Right ventricle myocardium inferior (tissue), 1 donor: ENCODE measurements around the gene VTN. TPM values are rescaled to one million over a fixed set of nuclear protein-coding genes. Genes with fewer than 3 reads are reported as not detected.
"Not testable (repeated sequence)": the region's sequence is repeated elsewhere in the genome, so short reads cannot be mapped to it uniquely, and the experiment has no call there.

Source experiments
- ATAC-seq: fragments of 200-7000 bp; cut with Tn5 transposase; one replicate; pipeline ENCODE4 v1.9.1; 2020; ENCODE audit warnings: mild to moderate bottlenecking, moderate library complexity
- DNase-seq: peaks from one replicate; pipeline ENCODE4 v3.0.0; 2021; ENCODE audit errors: missing footprints
- intact Hi-C: fragments of 100-400 bp; cut with DNase I; formaldehyde crosslinking; loops from one replicate; pipeline ENCODE4 v1.11.0; 2022
- total RNA-seq: library from RNA; stranded (reverse); fragmentation: NEBNext Ultra II Directional; extraction: Animal tissue kit (Norgen Biotek cat#: 25700); gene quantifications from one replicate; pipeline ENCODE4 v1.2.1, GENCODE V29; 2021
- donor health status: DM: no; HTN: yes; CAD: no; lungs with severe emphysema.

The VTN gene
- total RNA-seq, 1 donor from 2014 or later = 36.9 TPM

DNA sequence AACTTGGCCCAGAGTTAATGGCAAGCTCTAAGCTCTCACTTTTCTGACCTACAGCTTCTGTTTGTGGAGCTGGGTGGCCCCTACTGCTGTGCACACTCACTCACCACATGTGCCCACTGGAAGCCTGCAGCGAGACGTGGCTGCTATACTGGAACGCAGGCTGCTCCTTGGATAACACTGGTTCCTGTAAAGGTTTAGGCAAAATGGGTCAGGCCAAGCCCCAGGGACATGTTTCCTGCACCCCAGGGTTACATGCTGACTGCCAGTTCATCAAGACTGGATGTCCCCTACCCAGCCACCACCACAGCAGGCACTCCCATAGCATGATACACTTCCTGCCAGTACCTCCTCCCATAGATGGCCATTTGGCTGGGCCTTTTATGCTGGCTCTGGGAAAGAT, 21.1 kb downstream of the VTN start:
- ATAC-seq (no peak), DNase-seq (no peak)
- intact Hi-C loops = no loop called here

DNA sequence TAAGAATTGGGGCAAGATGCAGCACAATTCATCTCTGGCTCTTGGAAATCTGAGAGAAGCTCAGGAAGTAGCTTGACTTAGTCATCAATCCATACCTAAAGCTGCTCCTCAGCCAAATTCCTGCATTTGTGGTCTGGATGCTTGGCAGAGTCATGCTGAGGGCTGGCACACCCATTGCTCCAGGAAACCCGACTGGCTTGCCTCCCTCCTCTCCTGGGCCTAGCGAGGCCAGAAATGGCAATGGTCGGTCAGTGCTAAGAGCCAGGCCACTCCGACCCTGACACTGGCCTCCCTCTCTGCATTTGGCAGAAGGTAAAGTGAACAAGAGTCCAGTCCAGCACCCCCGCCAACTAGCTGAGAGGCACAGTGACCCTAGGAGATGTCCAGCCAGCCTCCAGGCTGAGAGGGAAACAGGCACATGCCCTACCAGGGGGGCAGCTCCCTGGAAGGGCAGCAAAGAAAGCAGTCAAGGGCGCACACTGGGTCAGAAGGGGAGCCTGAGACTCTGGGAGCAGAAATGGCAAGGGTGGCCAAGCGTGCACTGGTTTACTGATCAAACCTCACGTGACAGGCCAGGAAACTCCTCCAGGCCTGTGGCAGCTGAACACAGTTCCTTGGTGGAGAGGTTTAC, 22.7 kb downstream of the VTN start:
- ATAC-seq = no peak
- intact Hi-C loops = no loop called here

GRCh38 chr17:28346746-28347246, 23.3 kb downstream of the VTN start:
- ATAC-seq (peak; percentile 41), DNase-seq (no peak)
- intact Hi-C loops = no loop called here

More for the DNA sequence above, 22.7 kb downstream of the VTN start:
- no peak for DNase-seq

GRCh38 chr17:28346199-28346580, 23.9 kb downstream of the VTN start:
- DNase-seq (no peak), ATAC-seq (no peak)
- intact Hi-C loops = no loop called here

- intact Hi-C loops = no loop called here
- DNase-seq (no peak), ATAC-seq (peak; percentile 61)
These were observed 24.5 kb downstream of the VTN start for GRCh38 chr17:28345419-28346198.

DNA sequence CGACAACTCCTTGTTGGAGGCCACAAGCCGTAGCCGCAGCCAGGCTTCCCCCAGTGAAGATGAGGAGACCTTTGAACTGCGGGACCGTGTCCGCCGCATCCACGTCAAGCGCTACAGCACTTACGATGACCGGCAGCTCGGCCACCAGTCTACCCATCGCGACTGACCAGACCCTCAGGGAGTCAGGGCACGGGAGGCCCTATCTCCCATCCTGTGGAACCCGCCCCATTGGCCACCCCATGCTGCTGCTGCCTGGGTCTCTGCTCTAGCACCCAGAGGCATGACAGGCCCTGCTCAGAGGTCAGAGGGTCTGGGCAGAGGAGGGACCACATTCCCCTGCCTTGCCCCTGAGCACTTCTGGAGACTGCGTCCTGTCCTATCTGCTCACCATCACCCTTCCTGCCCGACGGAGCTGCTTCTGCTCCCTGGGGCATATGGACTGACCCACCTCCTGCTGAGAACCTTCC, 25.6 kb downstream of the VTN start:
- ATAC-seq = no peak
- intact Hi-C loops = no loop called here
- DNase-seq = no peak

DNA sequence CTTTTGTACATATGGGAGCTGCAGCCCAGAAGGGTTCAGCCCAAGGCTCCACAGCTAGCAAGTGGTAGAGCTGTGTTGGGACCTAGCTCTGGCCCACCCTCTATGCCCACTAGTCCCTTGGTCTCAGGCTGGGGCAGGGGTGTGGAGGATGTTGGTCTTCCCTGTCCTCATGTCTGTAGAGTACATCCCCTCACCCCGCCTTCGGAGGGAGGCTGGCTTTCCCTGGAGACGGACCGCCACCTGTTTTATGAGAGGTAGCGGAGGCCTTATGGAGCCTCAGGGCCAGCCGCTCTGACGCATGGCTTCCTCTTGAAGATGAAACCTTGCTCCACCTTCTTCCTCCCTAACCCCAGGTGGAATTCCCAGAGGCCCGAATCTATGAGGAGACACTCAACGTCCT, 26.1 kb downstream of the VTN start:
- ATAC-seq (no peak), DNase-seq (no peak)
- intact Hi-C loops = no loop called here

- ATAC-seq = no peak
- intact Hi-C loops = no loop called here
- DNase-seq = no peak
These were observed 26.6 kb downstream of the VTN start for GRCh38 chr17:28343491-28343932.

DNA sequence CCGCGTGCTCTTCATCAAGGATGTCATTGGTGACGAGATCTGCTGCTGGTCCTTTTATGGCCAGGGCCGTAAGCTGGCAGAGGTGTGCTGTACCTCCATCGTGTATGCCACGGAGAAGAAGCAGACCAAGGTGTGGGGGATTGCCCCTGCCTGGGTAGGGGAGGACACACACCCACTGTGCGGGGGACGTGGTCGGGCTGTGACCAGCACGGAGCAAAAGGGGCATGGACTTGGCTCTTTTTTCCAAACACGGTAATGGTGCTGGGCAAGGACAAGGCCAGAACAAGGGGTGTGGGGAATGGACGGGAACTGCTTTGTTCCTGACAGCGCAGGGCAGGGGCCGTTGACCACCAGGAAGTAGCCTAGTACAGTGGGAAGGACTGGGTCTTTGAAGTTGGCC, 27.8 kb downstream of the VTN start:
- DNase-seq = no peak
- intact Hi-C loops = no loop called here
- ATAC-seq = no peak

GRCh38 chr17:28341516-28341915, 28.6 kb downstream of the VTN start:
- intact Hi-C loops = no loop called here
- ATAC-seq (no peak), DNase-seq (no peak)

GRCh38 chr17:28340374-28340773, 29.7 kb downstream of the VTN start:
- no peak for ATAC-seq
- intact Hi-C loops = no loop called here
- DNase-seq = no peak

GRCh38 chr17:28339431-28339830, 30.7 kb downstream of the VTN start:
- intact Hi-C loops = loop anchor here (5.0 kb wide), 2 partner anchors 297 to 613 kb away; partner anchors contain the start of genes NLK and PHF12
- DNase-seq = no peak
- no peak for ATAC-seq

DNA sequence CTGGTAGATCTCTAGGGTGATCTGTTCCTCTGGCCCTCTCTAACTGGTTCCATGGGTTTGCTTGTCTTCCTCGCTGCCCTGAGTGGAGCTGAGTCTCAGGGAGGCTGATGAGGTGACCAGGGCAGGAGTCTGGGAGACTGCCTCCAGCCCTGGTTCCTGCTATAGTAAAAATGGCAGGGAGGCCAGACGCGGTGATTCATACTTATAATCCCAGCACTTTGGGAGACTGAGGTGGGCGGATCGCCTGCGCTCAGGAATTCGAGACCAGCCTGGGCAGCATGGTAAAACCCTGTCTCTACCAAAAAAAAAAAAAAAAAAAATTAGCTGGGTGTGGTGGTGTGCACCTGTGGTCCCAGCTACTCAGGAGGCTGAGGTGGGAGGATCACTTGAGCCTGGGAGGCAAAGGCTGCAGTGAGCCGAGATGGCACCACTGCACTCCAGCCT, 31.3 kb downstream of the VTN start:
- not testable (repeated sequence) for ATAC-seq, DNase-seq
- intact Hi-C loops = loop anchor here (5.0 kb wide), 2 partner anchors 296 to 614 kb away; partner anchors contain the start of genes NLK and PHF12

GRCh38 chr17:28338056-28338768, 31.9 kb downstream of the VTN start:
- DNase-seq (no peak), ATAC-seq (no peak)
- intact Hi-C loops = loop anchor here (5.0 kb wide), 2 partner anchors 296 to 614 kb away; partner anchors contain the start of genes NLK and PHF12

DNA sequence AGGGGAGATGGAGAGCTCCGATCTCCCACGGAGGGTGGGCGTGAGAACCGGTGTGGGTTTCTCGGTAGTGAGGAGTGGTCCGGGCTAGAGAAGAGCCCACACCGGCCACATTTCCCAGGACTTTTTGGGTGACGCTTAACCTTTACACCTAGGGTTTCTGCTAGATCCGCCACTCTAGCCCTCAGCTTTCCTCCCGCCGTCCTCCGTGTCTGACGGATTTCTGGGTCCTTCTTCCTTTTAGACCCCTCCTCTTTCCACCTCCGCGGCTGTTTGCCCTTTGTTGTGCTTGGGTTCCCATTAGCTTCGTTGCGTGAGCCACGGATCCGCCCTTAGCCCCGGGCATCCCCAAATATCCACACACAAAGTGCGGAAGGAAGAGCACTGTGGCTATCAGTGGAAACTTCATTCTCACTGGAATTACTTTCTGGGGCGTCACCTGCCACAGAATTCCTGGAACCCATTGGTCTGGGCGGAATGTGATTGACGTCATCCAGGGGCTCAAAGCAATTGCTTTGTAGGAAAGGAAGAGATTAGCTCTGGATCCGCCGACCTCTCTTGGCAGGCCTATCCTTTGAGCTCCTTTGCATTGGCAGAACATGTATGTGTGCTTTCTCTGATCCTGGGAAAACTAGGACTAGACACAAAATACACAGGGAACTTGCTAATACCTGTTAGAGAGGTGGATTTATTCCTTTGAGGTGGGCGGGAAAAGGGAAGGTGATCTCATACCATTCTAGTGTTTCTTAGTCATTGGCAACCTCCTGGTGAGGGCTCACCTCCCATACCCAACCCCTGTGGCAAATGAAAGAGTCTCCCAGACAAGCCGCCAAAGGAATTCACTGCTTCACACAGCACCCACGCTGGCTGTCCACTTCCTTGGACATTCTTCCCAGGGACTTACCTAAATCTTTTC, 33.9 kb downstream of the VTN start:
- no peak for DNase-seq
- ATAC-seq = no peak
- intact Hi-C loops = loop anchor here (2.0 to 5.0 kb wide), 3 partner anchors 21 to 616 kb away; partner anchors contain the start of genes NLK, PHF12 and POLDIP2

- intact Hi-C loops = loop anchor here (5.0 kb wide), 2 partner anchors 293 to 617 kb away; partner anchors contain the start of genes NLK and PHF12
- ATAC-seq (peak; percentile 99), DNase-seq (peak; percentile 99)
These were observed 34.7 kb downstream of the VTN start, which contains the start of the genes IFT20 and TNFAIP1 for GRCh38 chr17:28335201-28335958. TSS of gene IFT20 (minus strand) at chr17:28335472. CDS start at chr17:28331985, 3,487 bp downstream. TSS of gene TNFAIP1 (plus strand) at chr17:28335761. CDS start at chr17:28339522, 3,761 bp downstream.

- ATAC-seq (no peak), DNase-seq (no peak)
- intact Hi-C loops = loop anchor here (1.0 to 5.0 kb wide), 3 partner anchors 15 to 618 kb away; partner anchors contain the start of genes NLK, PHF12 and TMEM97
These were observed 35.4 kb downstream of the VTN start for GRCh38 chr17:28334666-28335200.
